ENCODE measurements around the gene HEPN1.
A peak's percentile ranks its signal among the peaks of the same experiment; 100 is the strongest.

Gene HEPN1

GRCh38 chr11:124884869-124885479 lies 34.1 kb upstream of the HEPN1 start:
- no peak for DNase-seq (ENCODE audit: low read depth)

DNA sequence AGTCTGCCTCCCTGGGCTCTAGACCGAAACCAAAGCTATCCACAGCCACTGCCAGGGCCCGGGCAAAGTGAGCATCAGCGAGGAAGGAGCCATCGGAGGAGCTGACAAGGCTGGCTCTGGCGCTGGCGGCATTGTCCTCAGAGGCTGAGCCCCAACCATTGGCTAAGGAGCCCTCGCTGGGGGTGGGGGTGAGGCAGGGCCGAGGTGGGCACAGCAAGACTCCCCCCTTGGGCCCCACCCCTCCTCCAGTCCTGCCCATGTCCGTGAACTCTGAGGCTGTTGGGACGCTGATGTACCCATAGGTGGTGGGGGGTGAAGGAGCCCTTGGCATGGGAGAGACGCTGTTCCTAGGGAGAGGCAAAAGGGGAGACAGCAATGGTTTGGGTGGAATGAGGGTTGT lies 32.6 kb upstream of the HEPN1 start:
- DNase-seq (ENCODE audit: low read depth) = no peak

DNA sequence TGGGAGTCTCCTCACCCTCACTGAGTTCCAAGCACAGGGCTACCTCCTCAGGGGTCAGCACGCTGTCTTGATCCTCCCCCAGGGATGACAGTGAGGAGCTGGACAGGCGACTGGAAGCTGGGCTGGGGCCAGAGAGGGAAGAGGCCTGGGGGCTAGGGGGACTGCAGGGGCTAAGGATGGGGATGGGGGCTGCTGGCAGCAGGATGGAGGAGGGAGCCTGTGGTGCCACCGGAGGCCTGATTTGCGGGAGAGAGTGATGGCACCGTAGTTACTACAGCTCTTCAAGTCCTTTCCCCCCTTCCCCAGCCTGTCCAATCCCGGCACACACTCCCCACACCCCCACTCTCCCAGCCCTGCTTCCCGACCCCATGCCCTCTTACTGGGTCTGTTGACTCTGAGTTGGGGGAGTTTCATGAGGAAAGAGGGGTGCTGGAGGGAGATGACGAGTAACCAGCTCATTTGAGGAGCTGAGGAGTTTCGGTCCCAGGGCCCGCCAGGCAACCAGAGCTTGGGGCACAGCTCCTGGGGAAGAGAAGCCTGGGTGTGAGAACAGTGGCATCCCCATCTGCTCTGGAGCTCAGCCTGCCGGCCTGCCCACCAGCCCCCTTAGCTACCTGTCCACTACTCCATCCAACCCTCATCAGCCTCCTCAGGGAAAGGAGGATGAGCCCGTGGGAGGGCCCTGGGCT lies 31.9 kb upstream of the HEPN1 start:
- no peak for DNase-seq (ENCODE audit: low read depth)

DNA sequence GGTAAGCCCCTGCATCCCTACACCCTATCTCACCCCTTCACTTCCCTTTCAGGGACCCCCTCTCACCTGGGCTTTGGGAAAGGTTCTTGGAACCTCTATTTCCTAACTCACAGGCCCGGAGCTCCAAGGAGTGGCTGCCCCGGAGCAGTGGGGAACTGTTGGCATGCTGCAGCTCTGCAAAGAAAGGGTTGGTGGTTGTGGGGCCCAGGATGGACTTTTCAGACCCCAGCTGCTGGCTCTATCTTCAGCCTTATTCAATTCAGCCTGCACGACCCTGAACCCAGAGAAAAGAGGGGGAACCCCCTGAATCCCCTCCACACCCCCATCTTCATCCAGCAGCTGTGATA lies 31.4 kb upstream of the HEPN1 start:
- DNase-seq (ENCODE audit: low read depth) = no peak

DNA sequence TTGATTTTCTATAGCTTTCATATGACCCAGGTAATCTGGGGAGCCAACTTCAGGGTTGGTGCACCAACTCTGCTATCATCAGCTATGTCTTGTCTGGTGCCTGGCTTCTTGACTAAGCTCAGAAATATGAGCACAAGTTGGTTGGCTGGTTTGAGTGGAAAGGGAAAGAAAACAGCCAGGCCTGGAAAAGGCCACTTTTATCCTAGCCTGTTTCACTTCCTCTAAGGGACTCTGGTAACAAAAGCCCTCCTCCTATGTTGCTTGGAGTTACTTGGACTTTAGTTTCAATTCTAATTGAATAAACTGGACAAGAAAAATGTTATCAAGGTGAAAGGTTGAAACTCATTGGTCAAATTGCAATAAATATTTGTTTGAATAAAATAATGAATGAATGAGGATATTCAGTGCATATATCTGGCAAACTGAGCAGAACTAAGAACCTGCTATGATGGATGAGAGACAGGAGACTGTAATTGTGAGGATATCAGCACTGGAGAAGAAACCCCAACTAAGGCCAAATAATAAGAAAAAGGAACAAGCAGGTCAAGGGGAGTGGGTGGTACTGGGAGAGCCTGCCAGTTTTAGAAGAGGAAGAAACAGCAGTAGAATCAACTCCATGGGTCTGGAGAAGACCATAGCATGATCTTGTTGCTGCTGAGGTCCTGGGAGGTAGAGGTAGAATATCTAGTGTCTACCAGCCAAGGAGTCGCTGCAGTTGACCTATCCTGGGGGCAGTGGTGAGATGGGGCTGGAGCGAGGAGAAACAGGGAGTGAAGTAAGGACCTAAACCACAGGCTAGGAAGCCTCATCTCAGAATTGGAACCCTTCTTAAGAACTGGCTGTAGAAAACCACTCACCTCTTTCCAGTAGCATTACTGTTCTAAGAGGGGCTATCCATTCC lies 29.6 kb upstream of the HEPN1 start:
- DNase-seq (ENCODE audit: low read depth) = no peak

- DNase-seq (ENCODE audit: low read depth) = no peak
Observed at GRCh38 chr11:124890151-124890550, 28.9 kb upstream of the HEPN1 start.

DNA sequence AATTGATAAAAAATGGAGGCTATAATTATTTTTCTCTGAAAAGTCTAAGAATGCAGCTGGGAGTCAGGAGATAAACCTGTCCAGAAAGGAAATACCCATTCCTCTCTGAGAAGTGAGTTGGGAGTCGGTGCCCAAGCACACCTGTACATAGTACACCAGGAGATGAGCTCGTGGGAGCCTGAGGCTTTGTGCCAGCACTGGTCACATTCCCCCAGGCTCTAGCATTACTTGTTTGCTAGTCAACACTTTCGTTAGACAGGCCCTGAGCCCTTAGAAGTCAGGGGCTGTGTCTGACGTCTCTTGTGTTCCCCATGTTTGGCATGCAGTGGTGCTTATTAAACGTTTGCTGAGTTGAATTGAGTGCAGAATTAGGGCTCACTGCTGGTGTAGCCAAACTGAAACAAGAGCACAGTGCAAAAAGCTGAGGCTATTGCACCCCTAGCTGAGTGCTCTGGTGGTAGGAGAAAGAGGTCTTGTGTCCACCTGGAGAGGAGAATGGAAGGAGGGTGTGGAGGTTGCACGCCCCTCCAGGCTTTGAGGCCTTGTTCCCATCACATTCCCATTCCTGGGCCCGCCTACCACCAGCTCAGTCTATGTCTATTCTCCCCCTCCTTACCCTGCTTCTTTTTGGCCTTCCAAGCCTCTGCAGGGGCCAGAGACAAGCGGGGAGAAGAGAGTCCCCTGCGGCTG lies 28.2 kb upstream of the HEPN1 start:
- DNase-seq (ENCODE audit: low read depth) = no peak

DNA sequence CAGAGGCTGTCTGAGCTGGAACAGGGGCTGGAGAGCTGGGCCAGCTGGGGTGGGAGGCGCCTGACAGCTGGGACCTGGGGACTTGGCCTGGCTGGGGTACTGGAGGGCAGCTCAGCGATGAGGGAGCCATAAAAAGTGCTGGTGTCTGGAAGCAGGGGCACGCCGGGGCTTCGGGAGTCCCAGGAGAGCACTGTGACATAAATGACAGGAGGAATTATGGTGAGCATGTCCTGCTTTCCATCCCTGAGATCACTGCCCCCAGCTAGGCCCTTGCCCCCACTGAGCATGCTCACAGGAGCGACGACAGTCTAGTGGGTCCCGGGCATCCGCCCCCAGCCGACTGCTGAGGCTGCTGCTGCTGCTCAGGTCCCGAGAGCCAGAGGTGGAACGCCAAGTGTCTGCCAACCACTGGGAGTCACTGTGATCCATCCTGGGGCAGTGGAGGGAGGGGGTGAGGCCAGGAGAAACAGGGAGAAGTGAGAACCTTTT lies 27.6 kb upstream of the HEPN1 start:
- no peak for DNase-seq (ENCODE audit: low read depth)

DNA sequence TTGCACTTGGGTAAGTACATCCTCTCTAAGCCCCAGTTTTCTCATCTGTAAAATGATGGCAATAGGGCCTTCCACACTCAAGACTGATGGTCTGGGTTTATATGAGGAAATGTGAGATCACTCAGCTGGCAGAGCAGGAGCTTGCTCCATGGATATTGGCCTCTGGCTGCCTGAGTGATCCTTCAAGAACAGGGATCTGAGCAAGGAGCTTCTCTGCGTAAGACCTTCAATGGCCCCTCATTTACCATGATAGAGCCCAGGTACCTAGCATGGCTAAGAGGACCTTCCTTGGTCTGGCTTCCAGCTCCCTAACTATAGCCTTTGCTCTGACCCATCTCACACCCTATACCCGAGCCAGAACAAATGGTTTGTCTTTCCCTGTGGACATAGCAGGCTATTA lies 26.9 kb upstream of the HEPN1 start:
- DNase-seq (ENCODE audit: low read depth) = no peak

DNA sequence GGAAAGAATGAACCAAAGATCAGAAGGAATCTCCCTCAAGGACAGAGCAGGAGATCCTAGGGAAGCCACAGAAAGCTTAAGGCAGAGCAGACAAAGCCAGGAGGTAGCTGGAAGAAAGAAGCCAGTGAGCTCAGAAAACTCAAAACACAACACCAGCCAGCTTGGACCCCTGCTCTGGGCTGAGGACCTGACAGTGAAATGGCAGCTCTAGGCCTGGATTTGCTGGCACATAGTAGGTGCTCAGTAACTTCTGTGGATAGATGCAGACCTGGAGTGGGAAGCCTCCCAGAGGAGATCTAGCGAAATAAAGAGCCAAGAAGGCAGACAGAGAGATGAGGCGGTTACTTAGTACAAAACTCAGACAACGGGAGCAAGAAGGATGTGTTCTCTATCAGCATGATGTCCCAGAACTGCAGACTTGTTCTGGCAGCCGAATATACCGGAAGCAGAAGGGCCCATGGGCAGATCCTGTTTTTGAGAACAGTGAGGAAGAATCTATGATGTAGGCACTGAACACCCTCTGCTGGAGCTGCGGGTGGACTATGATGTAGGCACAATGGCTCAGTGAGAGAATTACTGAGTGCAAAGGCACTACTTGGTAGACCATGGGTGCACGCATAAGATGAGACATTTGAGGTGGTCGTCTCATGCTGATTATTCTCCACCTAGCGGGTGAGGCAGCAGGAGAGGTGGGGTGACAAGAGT lies 26.1 kb upstream of the HEPN1 start:
- no peak for DNase-seq (ENCODE audit: low read depth)

DNA sequence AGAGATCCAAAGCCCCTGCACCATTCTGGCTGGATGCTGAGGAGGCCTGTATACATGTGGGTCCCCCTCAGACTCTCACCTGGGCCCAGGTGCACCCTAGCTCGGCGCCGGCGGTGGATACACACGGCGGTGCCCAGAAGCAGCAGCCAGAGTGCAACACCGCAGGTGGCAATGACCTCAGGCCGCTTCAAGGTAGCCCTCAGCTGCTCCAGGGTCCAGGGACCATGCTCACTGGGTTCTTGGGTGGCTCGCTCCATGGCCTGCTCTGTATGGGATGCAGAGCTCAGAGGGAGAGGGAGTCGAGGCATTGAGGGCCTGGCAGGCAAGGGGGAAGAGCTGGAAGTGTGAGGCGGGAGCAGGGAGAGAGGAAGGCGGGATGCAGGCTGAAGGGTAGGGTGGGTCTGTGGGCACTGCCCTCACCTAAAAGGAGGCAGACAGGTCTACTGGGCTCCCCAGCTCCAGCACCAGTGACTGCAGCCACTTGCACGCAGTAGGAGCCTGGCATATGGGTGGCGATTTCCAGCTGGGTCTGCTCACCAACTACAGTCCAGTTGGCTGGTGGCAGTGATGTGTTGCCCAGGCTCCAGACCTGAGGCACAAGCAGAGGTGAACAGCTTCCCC lies 25.2 kb upstream of the HEPN1 start:
- no peak for DNase-seq (ENCODE audit: low read depth)

- DNase-seq (ENCODE audit: low read depth) = no peak
Observed at GRCh38 chr11:124894606-124895430, 24.2 kb upstream of the HEPN1 start.

DNA sequence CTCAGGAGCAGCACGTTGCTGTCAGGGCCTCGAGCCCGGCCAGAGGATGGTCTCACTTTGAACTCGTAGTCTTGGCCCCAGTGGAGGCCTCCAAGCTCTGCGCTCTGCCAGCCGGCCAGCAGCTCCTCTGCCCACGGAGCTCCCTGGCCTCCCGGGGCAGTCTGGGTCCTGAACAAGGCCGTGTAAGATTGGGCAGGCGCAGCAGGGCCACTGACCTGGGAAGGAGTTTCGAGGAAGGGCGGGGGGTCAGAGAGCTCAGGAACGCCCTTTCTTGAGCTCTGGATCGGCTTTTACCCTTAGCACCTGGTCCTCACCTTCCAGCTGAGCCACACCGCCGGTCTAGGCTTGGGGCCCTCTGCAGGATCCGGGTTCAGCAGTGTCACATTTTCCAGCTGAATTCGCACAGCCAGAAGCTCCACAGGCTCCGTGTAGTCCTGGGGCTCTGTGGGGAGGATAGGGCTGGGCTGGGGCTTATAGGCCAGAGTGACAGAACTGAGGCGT lies 23.5 kb upstream of the HEPN1 start:
- no peak for DNase-seq (ENCODE audit: low read depth)

DNA sequence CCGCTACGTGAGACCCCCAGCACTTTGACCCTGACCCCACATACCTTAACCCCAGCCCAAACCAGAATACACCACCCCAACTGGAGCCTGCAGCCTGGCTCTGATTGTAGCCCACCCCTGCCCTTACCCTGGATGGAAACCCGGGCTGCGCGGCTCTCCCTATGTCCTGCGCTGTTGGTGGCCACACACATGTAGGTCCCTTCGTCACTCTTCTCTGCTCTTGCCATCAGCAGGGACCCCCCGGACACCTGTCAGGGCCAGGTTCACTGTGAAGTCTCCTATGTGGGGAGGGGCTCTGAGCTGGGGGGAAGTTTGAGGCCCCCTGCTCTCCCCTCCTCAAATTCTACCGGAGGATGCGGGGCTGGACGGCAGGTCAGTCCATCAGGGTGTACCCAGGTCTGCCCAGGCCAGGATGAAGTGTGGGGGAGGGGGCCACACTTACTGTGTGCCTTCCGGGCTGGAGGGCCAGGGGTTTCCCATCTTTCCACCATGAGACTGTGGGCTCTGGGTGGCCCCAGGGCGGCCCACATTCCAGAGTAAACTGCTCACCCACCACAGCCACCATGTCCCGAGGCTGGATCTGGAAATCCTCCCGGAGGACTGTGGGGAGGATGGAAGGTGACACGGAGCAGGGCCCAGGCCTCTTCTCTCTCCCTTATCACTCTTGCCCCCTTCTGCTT lies 22.8 kb upstream of the HEPN1 start:
- no peak for DNase-seq (ENCODE audit: low read depth)

DNA sequence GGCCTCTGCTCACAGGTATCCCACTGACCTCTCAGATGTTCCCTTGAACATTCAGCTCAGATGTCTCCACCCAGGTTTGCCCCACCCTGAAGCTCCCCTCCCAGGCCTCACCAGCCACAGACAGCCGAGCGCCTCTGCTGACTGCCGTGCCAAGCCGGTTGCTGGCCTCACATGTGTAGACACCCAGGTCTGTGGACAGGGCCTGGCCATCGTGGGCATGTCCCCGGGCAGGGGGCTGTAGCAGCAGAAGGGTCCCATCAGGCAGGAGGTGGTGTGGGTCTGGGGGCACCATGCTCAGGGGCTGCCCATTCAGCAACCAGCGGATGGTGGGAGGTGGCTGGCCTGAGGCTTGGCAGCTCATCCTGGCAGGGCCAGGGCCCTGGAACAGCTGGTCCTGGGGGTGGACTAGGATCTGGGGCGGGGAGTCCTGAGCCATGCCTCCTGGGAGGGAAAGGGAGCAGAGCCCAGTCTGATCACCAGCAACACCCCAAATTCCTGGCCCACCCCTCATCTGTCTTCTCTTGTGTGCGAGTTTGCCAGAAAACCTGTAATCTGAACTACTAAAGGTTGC lies 22.1 kb upstream of the HEPN1 start:
- DNase-seq (ENCODE audit: low read depth) = no peak

DNA sequence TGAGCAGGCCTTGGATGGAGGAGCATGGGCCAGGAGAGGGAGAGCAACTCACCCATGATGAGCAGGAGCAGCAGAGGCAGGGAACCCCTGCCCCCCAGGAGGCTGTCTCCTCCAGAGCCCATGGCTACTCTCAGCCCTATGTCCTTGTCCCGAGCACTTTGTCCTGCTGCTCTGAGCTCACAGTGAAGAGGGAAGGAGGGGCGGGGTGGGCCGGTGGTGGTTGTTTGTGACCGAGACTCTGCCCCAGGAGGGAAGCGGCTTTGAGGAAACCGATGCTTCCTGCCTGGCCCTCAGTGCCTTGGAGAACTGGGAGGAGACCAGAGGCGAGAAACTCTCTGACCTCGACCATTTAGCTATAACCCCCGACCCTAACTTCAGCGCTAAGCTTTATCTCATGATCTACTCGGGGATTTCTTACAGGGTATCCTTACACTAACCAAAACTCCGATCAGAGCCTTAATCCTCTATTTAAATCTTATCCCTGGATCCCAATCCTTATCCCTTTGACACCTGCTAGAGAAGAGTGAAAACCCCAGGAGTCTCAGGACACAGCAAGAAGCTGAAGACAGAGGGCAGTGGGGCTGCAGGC lies 21.3 kb upstream of the HEPN1 start, which contains the start of gene ROBO4:
TSS of gene ROBO4 (minus strand) at position 192 of the 589 bp plus-strand sequence. CDS start at position 122, 70 bp downstream.
- no peak for DNase-seq (ENCODE audit: low read depth)

DNA sequence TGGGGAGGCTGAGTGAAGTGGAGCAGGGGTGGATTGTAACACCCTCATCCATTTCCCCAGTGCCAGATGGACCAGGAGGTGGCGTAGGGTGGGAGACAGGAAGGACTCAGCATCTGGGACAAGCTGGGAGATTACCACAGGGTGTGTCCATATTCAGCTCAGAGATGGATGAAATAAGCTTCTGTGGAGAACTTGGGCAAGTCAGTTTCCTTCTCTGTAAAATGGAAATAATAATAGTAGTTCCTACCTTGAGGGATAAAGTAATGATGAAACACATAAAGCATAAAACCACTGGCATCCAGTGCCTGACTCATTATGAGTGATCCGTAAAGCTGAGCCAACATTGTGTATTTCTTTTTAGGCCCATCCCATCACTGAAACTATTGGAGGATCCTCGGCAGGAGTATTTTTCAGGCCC lies 20.8 kb upstream of the HEPN1 start:
- DNase-seq (ENCODE audit: low read depth) = peak; percentile 89

- no peak for DNase-seq (ENCODE audit: low read depth)
Observed at GRCh38 chr11:124898711-124899110, 20.3 kb upstream of the HEPN1 start.

Measured in amniotic epithelial cell (primary cell).